GM18858 (cell line): ENCODE measurements around the gene KIF26A.
"Not testable (repeated sequence)": the region's sequence is repeated elsewhere in the genome, so short reads cannot be mapped to it uniquely, and the experiment has no call there.

Experiments
- ATAC-seq: cut with Tn5 transposase; IDR thresholded peaks from one replicate; pipeline ENCODE4 v1.9.1; 2021; ENCODE audit not compliant: unreplicated experiment

The KIF26A gene

GRCh38 chr14:104142946-104143470, 4.6 kb downstream of the KIF26A start:
- ATAC-seq, result no peak

- ATAC-seq, result no peak
These were observed 5.4 kb downstream of the KIF26A start for GRCh38 chr14:104143521-104144452.

DNA sequence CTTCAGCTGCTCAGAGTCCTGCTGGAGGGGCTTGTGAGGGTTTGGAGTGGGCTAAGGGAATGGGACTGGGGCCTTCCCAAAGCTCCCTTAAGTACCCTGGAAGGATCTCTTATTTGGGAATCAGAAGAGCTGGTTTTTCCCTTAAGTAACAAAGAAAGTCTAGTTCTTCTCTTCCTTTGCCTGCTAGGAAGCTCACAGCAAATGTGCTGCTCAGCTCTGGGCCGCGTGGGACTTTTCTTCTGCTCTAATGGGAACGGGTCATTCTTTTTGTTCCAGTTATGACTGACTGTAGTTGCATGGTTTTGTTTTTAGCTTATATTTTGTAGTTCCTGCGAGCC, 6.0 kb downstream of the KIF26A start:
- ATAC-seq, result no peak

DNA sequence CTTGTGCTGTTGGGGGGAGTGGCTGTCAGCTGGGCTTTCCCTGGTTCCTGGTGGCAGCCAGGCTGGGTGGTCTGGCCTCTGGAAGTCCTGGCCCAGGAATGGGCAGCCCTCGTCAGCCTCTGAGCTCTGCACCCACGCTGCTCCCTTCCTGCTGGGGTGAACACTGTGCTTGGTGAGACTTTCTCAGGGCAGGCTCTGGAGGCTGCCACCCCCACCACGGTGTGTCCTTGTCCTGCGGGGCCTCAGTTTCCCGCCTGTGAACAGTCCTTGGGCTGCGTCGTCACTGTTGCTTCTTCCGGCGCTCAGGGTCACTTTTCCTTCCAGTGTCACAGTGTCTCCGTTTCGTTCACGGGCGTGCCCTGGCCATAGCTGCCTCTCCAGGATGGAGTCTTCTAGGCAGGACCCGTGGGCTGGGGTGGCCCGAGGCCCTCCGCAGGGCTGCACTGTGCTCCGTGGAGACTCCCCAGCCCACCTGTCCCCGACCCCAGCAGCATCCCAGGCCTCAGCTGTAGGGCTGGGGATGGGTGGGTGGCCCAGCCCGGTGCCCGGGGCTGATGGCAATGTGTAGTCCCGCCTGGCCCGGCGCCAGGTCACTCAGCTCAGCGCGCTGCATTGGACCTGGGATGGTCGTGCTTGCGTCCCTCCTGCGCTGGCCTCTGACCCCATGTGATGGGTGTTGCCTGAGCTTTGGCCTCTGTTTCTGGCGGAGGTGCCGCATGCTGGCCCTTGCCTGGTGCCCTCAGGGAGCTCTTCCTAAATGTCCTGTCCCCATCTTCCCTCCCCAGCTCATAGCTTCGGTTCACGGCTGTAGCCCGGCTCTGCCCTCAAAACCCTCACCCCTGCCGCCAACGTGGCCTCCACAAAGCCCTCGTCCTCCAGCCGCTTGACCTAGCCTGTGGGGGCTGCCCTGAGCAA, 6.8 kb downstream of the KIF26A start:
- ATAC-seq, result no peak

DNA sequence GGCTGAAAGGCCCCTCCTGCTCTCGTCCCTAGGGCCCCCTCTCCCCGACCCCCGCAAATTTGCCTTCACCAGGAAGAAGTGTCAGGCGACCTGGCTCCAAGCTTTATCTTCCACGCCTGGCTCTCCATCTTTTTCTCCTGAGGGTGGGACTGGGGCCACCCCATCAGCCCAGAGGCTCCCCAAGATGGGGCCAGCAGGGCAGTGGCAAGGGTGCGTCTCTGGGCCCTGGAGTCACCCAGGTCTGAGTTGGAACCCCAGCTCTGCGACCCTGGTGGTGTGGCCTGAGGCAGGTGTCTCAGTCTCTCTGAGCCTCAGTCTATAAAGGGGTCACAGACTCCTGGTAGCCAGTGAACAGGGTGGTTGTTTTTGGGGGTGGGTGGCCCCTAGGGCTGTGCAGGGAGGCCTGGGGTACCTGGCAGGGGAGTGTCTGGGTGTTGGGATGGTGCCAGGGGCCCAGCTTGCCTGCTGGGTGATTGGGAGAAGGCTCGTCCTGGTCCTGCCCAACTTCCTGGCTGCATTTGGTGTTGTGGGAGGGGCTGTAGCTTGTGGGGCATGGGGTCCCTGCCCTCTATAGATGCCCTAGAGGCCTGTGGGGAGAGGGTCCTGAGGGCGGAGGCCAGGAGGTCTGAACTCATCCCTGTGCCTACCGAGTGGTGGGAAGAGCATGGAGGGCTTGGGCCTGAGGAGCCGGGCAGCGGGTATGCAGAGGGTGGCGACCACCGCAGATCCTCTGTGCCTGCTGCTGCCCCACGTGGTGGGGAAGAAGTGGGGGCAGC, 7.6 kb downstream of the KIF26A start:
- no peak for ATAC-seq

DNA sequence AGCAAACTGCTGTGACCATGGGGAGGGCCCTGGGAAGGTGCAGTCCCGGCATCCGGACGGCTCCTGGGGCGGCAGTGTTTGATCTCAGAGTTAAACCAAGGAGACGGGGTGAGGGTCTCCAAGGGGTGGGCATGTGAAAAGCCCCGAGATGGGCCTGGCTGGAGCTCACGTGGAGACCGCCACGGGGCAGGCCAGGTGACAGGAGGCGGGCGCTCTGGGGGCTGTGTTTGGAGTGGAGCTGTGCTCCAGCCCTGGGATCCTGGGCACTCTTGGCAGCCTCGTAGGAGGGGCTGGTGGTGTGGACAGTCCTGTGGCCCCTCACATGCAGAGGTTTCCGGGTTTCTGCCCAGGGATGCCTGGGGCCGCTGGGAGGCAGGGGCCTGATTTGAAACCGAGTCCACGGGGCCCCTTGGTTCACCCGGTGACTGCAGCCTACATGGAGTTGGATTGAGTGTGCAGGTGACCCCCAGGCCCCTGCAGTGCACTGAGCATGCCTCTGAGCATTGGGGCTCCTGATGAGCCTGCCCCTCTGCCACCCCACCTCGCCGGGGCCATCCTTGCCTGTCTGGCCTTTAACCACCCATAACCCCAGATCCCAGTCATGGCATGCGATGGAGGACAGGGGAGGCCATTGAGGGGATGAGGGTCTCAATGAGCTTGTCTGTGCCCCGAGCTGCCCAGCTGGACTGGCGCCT, 8.4 kb downstream of the KIF26A start:
- no peak for ATAC-seq

GRCh38 chr14:104147346-104148125, 9.1 kb downstream of the KIF26A start:
- no peak for ATAC-seq

DNA sequence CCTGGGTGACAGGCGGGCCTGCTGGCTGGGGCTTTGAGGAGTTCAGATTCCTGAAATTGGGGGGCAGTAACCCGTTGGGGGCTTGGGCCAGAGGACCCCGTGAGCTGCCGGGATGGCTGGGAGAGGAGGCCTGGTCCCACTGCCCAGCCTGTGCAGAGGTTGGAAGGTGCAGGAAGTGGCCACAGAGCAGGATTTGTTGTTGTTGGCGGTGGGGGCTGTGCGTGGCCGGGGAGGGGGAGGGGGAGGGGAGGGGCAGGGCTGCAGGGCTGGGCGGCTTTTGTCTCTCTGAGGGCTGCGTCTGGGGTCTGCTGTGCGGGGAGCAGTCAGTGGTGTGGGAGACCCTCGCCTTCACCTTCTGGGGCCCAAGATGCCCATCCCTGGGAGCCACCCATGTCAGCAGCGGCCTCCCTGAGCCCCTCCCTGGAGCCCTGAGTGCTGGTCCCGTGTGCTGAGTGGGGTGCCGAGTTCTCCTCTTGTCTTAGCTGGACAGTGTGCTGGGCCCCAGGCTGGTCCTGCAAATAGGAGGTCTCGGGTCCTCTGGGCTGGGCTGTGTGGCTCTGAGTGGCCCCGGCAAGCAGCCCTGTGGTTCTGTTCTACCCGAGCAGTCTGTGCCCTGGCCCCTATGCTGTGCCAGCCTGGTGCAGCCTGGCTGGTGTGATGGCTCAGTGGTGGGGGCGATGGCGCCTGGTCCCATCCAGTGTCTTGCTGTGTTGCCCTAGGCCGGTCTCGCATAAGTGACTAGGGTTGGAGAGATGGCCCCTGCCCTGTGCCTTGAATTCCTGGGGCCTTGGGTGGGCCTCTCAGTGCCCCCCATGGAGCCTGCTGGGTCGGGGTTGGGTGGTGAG, 10.3 kb downstream of the KIF26A start:
- no peak for ATAC-seq

DNA sequence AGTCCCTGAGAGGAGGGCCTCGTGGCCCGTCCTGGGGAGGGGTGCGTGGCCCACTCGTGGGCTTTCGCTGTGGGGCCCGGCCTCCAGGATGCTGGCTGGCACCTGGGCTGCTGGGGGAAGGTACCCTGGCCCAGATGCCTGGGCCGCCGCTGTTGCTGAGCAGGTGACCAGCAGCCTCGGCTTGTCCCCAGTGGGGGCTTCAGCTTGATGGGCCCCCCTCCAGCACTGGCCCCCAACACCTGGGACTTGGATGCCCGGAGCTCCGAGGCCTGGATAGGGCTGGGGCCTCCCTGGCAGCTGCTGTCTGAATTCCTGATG, 10.8 kb downstream of the KIF26A start:
- ATAC-seq, result no peak

DNA sequence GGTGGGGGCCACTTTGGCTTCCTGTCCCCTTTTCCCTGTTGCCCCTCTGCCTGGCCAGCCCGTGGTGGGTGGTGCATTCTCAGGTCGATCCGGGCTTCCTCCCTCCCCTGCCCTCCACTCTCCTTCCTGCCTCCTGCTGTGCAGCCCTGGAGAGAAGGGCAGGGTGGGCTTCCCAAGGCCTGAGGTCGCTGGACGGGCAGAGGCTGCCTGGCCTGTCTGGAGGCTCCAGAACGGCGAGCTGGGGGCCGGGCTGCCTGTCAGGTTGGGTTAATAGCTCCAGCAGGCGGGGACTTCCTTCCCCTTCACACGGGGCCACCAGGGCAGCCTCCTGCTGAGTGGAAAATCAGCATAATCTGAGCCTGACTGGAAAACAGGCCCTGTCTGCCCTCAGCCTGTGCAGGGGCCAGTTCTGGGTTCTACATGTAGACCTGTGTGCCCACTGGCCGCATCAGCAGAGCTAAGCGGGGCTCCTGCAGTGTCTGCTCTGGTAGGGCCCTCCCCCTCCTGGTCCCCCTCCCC, 11.3 kb downstream of the KIF26A start:
- no peak for ATAC-seq

DNA sequence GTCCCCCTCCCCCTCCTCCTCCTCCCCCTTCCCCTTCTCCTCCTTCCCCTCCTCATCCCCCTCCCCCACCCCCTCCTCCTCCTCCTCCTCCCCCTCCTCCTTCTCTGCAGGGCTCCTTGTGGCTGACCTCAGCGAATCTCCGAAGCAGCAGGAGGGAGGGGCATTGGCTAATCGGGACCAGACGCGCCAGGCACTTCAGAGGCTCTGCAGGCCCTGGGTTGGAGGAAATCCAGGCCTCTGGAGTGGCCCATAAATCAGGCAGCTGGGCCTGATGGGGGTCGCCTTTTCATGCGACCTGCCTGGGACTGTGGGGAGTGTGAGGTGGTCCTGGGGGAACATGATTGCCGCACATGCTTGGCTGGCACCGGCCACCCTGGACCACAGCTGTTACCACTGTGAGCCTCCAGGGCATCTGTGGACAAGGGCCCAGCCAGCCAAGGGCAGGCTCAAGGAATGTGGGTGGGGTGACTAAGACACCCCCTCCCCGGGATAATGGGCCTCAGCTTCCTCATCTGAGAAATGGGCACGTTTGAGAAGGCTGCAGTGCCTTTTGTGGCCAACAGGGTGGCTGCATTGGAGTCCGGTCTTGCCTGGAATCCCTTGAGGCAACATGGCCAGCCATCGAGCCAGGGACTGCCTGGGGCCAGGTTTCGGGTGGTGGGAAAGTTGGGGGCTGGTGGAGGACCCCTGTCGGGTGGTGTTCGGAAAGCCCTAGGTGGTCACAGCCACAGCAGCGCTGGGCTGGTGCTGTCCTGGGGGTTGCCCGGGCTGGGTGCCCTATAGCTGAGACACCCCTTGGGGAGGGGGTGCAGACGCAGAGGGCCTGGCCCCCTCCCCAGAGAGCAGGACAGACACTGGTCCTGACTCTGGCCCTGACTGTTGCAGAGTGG, 12.0 kb downstream of the KIF26A start:
- no peak for ATAC-seq

DNA sequence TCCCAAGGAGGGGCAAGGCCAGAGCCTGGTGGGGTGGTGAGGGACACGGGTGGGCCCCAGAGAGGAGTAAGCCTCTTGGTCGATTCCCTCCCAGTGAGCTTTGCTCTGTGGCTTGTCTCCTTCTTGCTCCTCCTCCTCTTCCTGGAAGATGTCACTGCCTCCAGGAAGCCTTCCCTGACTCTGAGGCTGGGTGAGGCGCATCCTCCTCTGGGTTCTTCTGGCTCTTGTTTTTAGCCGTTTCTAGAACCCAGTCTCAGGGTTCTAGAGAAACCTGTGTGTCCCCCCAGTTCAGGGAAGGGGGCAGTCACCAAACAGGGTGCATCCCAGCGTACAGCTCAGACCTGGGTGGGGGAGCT, 12.6 kb downstream of the KIF26A start:
- no peak for ATAC-seq

- no peak for ATAC-seq
These were observed 13.3 kb downstream of the KIF26A start for GRCh38 chr14:104151566-104152245.

- no peak for ATAC-seq
These were observed 13.8 kb downstream of the KIF26A start for GRCh38 chr14:104152246-104152575.

DNA sequence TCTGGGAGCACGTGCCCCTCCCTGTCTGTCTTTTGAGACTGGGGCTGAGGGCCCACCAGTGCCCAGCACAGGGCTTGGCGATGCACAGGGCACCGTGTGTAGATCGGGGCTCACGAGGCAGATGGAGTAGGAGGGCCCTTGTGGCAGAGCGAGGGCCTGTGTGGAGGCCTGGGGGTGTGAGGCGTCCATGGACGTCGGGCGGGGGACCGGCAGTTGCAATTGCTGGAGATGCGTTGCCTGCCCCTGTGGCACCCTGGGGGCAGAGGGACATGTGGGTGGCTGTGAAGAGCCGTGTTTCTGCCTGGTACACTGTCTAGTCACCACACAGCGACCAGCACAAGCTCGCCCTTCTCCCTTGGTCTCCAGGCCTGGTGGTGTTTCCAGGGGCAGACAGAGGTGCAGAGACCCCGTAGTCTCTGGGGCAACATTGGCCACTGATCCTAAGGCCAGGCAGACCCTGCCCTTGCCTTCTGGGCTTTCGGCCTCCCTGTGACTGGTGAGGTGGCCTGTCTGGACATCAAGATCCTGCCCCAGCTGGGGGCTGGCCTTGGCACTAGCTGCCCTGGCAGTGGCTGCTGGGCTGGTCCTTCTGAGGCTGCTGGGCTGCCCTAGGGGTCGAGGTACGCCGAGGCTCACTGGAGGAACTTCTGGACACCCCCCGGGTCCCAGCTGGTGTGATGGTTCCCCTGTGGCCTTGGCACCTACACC, 14.5 kb downstream of the KIF26A start:
- no peak for ATAC-seq

DNA sequence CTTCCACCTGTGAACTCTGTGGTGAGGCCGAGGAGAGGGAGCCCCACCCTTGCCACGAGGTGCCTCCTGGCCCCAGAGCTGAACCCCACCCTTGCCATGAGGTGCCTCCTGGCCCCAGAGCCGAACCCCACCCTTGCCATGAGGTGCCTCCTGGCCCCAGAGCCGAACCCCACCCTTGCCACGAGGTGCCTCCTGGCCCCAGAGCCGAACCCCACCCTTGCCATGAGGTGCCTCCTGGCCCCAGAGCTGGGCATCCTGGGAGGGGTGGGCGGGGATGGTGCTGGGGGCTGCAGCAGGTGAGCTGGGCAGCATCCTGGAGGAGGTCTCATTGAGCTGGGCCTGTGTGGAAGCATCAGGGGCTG, 15.0 kb downstream of the KIF26A start:
- not testable (repeated sequence) for ATAC-seq

GRCh38 chr14:104154246-104154645, 15.9 kb downstream of the KIF26A start:
- no peak for ATAC-seq
